Measurements from ENCODE around the gene ATP5F1A. TPM values are rescaled to one million over a fixed set of nuclear protein-coding genes. Genes with fewer than 3 reads are reported as not detected.

ATP5F1A gene
- total RNA-seq, 3 donors from 2014 or later: 357 to 408 (median 391) TPM

DNA sequence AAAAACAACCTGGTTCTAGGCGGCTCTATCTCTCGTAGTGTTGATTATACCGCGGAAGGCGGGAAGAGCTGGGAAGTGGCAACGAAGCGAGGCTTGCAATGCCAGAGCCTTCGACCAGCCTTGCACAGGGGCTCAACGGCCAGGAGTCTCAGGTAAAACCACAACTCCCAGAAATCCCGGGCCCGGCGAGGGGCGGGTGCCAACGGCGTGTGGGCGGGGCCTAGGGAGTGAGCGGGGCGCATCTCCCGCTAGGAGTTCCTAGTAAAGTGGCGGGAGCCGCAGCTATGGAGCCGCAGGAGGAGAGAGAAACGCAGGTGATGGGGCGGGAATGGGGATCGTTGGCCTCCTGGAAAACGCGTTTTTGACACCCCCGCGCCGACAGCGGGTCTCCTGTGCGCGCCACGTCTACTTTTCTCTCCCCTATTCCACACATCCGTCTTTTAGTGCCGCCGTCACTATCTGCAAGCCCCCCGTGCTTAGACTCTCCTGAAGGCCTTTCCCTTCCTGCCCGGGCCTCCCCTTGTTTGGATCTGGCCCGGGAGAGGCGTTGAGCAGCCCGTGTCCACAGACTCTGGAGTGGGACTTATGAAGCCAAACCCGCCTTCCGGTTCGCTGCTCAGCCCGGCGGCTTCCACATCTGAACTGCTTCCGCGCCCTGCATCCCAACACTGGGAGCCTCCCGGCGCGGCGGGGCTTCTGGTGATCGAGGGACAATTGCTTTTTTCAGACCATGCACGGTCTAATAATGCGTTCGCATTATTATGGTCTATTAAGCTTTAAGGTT, 6.2 kb upstream of the ATP5F1A start, which contains the start of gene HAUS1:
HAUS1 (plus strand) TSS at position 258 of the 784 bp plus-strand sequence; CDS start at position 285, 27 bp downstream.
- intact Hi-C loops (cut with DNase I; ENCODE audit: low total_unique reads): no loop called here
- Histone ChIP-seq H3K36me3 (no peaks in the 10 kb centered on the region), H3K27ac (peak within 1 kb of the TSS; percentile 76 to 85), H3K9me3 (no peaks in the 10 kb centered on the region), H3K27me3 (no peaks in the 10 kb centered on the region), H3K4me1 (no peaks in the 10 kb centered on the region), H3K4me3 (peak within 1 kb of the TSS; percentile 77 to 86 (median 79))
- TF ChIP-seq, protein P1, sequence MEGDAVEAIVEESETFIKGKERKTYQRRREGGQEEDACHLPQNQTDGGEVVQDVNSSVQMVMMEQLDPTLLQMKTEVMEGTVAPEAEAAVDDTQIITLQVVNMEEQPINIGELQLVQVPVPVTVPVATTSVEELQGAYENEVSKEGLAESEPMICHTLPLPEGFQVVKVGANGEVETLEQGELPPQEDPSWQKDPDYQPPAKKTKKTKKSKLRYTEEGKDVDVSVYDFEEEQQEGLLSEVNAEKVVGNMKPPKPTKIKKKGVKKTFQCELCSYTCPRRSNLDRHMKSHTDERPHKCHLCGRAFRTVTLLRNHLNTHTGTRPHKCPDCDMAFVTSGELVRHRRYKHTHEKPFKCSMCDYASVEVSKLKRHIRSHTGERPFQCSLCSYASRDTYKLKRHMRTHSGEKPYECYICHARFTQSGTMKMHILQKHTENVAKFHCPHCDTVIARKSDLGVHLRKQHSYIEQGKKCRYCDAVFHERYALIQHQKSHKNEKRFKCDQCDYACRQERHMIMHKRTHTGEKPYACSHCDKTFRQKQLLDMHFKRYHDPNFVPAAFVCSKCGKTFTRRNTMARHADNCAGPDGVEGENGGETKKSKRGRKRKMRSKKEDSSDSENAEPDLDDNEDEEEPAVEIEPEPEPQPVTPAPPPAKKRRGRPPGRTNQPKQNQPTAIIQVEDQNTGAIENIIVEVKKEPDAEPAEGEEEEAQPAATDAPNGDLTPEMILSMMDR (IDR thresholded peaks at IDR 0.05): no peak
- TF ChIP-seq POLR2AphosphoS5 (IDR thresholded peaks at IDR 0.05): peak in 2 of 3 donors; percentile 11 to 28
- TF ChIP-seq POLR2A (IDR thresholded peaks at IDR 0.05): peak; percentile 17
- DNase-seq (ENCODE audit: low spot score in 2 of 2): peak; percentile 90 to 94

DNA sequence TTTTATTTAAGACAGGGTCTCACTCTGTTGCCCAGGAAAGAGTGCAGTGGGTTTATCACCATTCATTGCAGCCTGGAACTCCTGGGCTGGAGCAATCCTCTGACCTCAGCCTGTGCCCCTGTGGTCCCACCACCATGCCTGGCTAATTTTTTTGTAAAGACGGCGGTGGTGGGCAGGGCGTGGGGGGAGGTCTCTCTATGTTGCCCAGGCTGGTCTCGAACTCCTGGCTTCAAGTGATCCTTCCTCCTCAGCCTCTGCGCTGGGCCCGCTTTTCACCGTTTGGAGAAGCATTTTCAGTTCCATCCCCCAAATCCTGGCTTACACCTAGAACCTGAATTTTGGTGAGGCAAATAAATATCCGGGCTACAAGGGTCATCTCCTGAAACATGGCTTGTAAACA, 1.4 kb upstream of the ATP5F1A start:
- intact Hi-C loops (cut with DNase I; ENCODE audit: low total_unique reads): no loop called here
- Histone ChIP-seq H3K9me3 (no peaks in the 10 kb centered on the region), H3K4me1 (peaks cover 0 to 7% of the 10 kb centered on the region in 2 donors), H3K4me3 (no peak overlapping the region), H3K27me3 (no peaks in the 10 kb centered on the region), H3K36me3 (no peaks in the 10 kb centered on the region), H3K27ac (no peak overlapping the region)
- TF ChIP-seq, protein P1 (IDR thresholded peaks at IDR 0.05): no peak
- TF ChIP-seq POLR2A (IDR thresholded peaks at IDR 0.05): no peak
- no peak for DNase-seq (ENCODE audit: low spot score in 2 of 2)

DNA sequence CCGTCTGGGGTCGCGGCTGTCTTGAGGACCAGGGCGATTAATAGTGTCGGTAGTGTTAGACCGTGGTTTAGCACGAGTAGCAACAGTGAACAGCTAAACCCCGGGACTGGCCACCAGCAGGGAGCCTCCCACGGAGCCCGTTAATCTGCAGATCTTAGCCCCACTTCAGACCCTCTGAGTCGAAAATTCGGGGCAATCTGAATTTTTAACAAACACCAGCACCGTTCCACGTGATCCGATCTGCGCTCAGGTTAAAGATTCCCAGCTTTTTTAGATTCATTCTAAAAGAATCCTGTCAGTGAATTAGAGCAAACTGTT, 479 bp upstream of the ATP5F1A start:
- no peak for DNase-seq (ENCODE audit: low spot score in 2 of 2)
- H3K27me3 ChIP-seq: no peaks in the 10 kb centered on the region
- peak overlapping the region; percentile 86 to 93 for H3K27ac ChIP-seq
- H3K9me3 ChIP-seq: no peaks in the 10 kb centered on the region
- intact Hi-C loops (cut with DNase I; ENCODE audit: low total_unique reads): no loop called here
- TF ChIP-seq, protein P1 (IDR thresholded peaks at IDR 0.05): no peak
- TF ChIP-seq POLR2A (IDR thresholded peaks at IDR 0.05) (no peak), POLR2AphosphoS5 (IDR thresholded peaks at IDR 0.05) (no peak)
- H3K4me1 ChIP-seq: peaks cover 0 to 7% of the 10 kb centered on the region in 2 donors
- peak overlapping the region; percentile 88 to 99 (median 96) for H3K4me3 ChIP-seq
- no peaks in the 10 kb centered on the region for H3K36me3 ChIP-seq

DNA sequence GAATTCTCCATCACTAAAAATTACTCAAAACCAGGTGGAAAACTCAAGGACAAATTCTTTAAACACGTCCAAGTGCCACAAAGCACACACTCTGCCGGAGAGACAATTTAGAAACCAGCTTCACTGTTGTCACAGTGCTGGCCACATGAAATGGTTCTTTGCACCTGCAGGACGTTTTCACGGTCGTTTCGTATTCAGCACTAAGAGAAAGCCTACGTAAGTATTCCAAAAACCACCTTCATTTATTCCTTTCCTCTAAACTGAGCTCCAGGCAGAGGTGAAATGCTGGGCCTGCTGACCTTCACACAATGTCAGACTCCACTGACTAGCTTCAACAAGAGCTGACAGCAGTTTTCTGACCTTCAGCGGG, 680 bp downstream of the ATP5F1A start:
- peak overlapping the region; percentile 86 to 93 for H3K27ac ChIP-seq
- H3K4me1 ChIP-seq: peaks cover 0 to 7% of the 10 kb centered on the region in 2 donors

More for the DNA sequence above, 680 bp downstream of the ATP5F1A start:
- Histone ChIP-seq H3K27me3 (no peaks in the 10 kb centered on the region), H3K4me3 (peak overlapping the region; percentile 88 to 99 (median 96)), H3K36me3 (no peaks in the 10 kb centered on the region), H3K9me3 (no peaks in the 10 kb centered on the region)
- intact Hi-C loops (cut with DNase I; ENCODE audit: low total_unique reads): no loop called here
- DNase-seq (ENCODE audit: low spot score in 2 of 2): no peak
- TF ChIP-seq, protein P1 (IDR thresholded peaks at IDR 0.05): no peak
- TF ChIP-seq POLR2A (IDR thresholded peaks at IDR 0.05): no peak
- TF ChIP-seq POLR2AphosphoS5 (IDR thresholded peaks at IDR 0.05): no peak

All from breast epithelium (tissue), 4 donors.